Right atrium auricular region (tissue), 2 donors: ENCODE data around the gene RSU1. TPM values are rescaled to one million over a fixed set of nuclear protein-coding genes. Genes with fewer than 3 reads are reported as not detected.
"Not testable (repeated sequence)": the region's sequence is repeated elsewhere in the genome, so short reads cannot be mapped to it uniquely, and the experiment has no call there.

Experiments
- DNase-seq: peaks from one replicate; pipeline ENCODE4 v3.0.0-alpha.2; 2019; ENCODE audit warnings: low spot score
- H3K27ac ChIP-seq, 2 donors: fragments of 200-600 bp; sonication (generic); 1 replicate in 1 of 2; 2 replicates in 1 of 2; pipeline ENCODE4 v1.5.1; 2016 to 2019
- H3K27me3 ChIP-seq, 2 donors: fragments of 200-600 bp; sonication (generic); one replicate each; pipeline versions ENCODE4 v1.5.1 to v1.6.0; 2017 to 2019
- H3K36me3 ChIP-seq: fragments of 200-600 bp; sonication (generic); one replicate; pipeline ENCODE4 v1.5.1; 2016
- H3K4me1 ChIP-seq, 2 donors: fragments of 200-600 bp; sonication (generic); one replicate each; pipeline versions ENCODE4 v1.5.1 to v1.6.0; 2017 to 2019
- H3K4me3 ChIP-seq, 2 donors: fragments of 200-600 bp; sonication (generic); 1 replicate in 1 of 2; 2 replicates in 1 of 2; pipeline ENCODE4 v1.5.1; 2017 to 2019; ENCODE audit warnings: mild to moderate bottlenecking in 1 of 2, moderate library complexity in 1 of 2
- H3K9me3 ChIP-seq, 2 donors: fragments of 200-600 bp; sonication (generic); one replicate each; pipeline ENCODE4 v1.5.1; 2019
- CTCF ChIP-seq, 2 donors: fragments of 200-600 bp; sonication (generic); IDR thresholded peaks; one replicate each; pipeline ENCODE4 v1.5.1; 2019; ENCODE audit warnings: antibody characterized with exemption in 2 of 2
- total RNA-seq, 2 donors: library from RNA; depleted of rRNA; stranded (reverse); fragments of >200 nt; gene quantifications; one replicate each; pipeline ENCODE4 v1.1.0, GENCODE V29; 2016

RSU1 gene
- total RNA-seq, 2 donors from 2014 or later: 40.3 to 45.4 TPM

GRCh38 chr10:16832351-16833080 lies 15.3 kb upstream of the RSU1 start:
- TF ChIP-seq CTCF (IDR thresholded peaks at IDR 0.05): no peak
- H3K9me3 ChIP-seq: no peaks in the 10 kb centered on the region
- peak overlapping the region in 1 of 2 donors; percentile 1 for H3K4me3 ChIP-seq
- no peaks in the 10 kb centered on the region for H3K36me3 ChIP-seq
- no peaks in the 10 kb centered on the region for H3K27me3 ChIP-seq
- H3K27ac ChIP-seq: peak overlapping the region; percentile 29 to 48
- no peak for DNase-seq
- peaks cover 0 to 13% of the 10 kb centered on the region in 2 donors for H3K4me1 ChIP-seq

- Histone ChIP-seq H3K4me3 (peak overlapping the region in 1 of 2 donors; percentile 6), H3K4me1 (peaks cover 0 to 13% of the 10 kb centered on the region in 2 donors), H3K27ac (peak overlapping the region in 1 of 2 donors; percentile 32), H3K9me3 (no peaks in the 10 kb centered on the region), H3K27me3 (no peaks in the 10 kb centered on the region), H3K36me3 (no peaks in the 10 kb centered on the region)
- DNase-seq: no peak
- no peak for TF ChIP-seq CTCF (IDR thresholded peaks at IDR 0.05)
Observed at GRCh38 chr10:16828701-16829175, 11.5 kb upstream of the RSU1 start.

- H3K4me1 ChIP-seq: peaks cover 0 to 13% of the 10 kb centered on the region in 2 donors
- H3K27ac ChIP-seq: peak overlapping the region in 1 of 2 donors; percentile 32
- peak overlapping the region in 1 of 2 donors; percentile 6 for H3K4me3 ChIP-seq
- peaks cover 0 to 1% of the 10 kb centered on the region in 2 donors for H3K9me3 ChIP-seq
- H3K27me3 ChIP-seq: no peaks in the 10 kb centered on the region
- peak; percentile 68 for DNase-seq
- TF ChIP-seq CTCF (IDR thresholded peaks at IDR 0.05): peak; percentile 42 to 71
- no peaks in the 10 kb centered on the region for H3K36me3 ChIP-seq
Observed at GRCh38 chr10:16828114-16828568, 10.9 kb upstream of the RSU1 start.

- H3K4me1 ChIP-seq, H3K27me3 ChIP-seq, H3K27ac ChIP-seq, DNase-seq, H3K36me3 ChIP-seq, H3K9me3 ChIP-seq, H3K4me3 ChIP-seq: not testable (repeated sequence)
Observed at GRCh38 chr10:16827474-16827873, 10.2 kb upstream of the RSU1 start.

GRCh38 chr10:16822726-16823360 lies 5.6 kb upstream of the RSU1 start:
- H3K4me3 ChIP-seq: no peak overlapping the region
- no peak for DNase-seq
- H3K27me3 ChIP-seq: no peaks in the 10 kb centered on the region
- H3K36me3 ChIP-seq: no peaks in the 10 kb centered on the region
- H3K27ac ChIP-seq: no peak overlapping the region
- H3K4me1 ChIP-seq: no peaks in the 10 kb centered on the region
- peaks cover 0 to 18% of the 10 kb centered on the region in 2 donors for H3K9me3 ChIP-seq
- TF ChIP-seq CTCF (IDR thresholded peaks at IDR 0.05): no peak

GRCh38 chr10:16822027-16822426 lies 4.8 kb upstream of the RSU1 start:
- Histone ChIP-seq H3K9me3 (peaks cover 0 to 18% of the 10 kb centered on the region in 2 donors), H3K4me3 (no peak overlapping the region), H3K27ac (no peak overlapping the region), H3K36me3 (no peaks in the 10 kb centered on the region), H3K4me1 (no peaks in the 10 kb centered on the region), H3K27me3 (no peaks in the 10 kb centered on the region)
- DNase-seq: no peak
- no peak for TF ChIP-seq CTCF (IDR thresholded peaks at IDR 0.05)
